ENCODE results near the gene TAF7. TPM values are rescaled to one million over a fixed set of nuclear protein-coding genes. Genes with fewer than 3 reads are reported as not detected.
A peak's percentile ranks its signal among the peaks of the same experiment; 100 is the strongest.

The TAF7 gene
- total RNA-seq, 1 experiment from 2014 or later, result 40.9 TPM

- POLR2A ChIA-PET, result interaction anchor here (1.0 to 1.7 kb wide), 4 partner anchors 93 to 244 kb away, joined by 3 to 11 read pairs (median 4); partner anchors contain the start of gene PCDHGA10
- CTCF ChIA-PET, result interaction anchor here (0.9 to 2.1 kb wide), 16 partner anchors 9 to 272 kb away, joined by 3 to 19 read pairs (median 4); partner anchors contain the start of genes PCDHB10, PCDHB14, PCDHGA10 and PCDHGB1
- Histone ChIP-seq H3K9ac (ENCODE audit: low read length) (0 out of 2 replicates have a peak overlapping the region, but pooled peaks have one; percentile 78), H3K79me2 (ENCODE audit: insufficient read depth, low read length) (peaks cover 29% of the 10 kb centered on the region), H3K27me3 (ENCODE audit: insufficient read depth, low read length) (no peaks in the 10 kb centered on the region), H2AFZ (ENCODE audit: low read depth, low read length, poor library complexity, severe bottlenecking) (no peak overlapping the region), H3K27ac (ENCODE audit: low read depth, low read length) (peak overlapping the region; percentile 89; the same call in 1 of the 2 replicates), H3K4me2 (ENCODE audit: low read length) (peak overlapping the region; percentile 79), H3K36me3 (ENCODE audit: control insufficient read depth in 1 of 2, insufficient read depth in 2 of 2, low read length in 2 of 2) (peaks cover 2 to 19% of the 10 kb centered on the region in 2 experiments; a peak in 2 of 4 replicates), H4K20me1 (ENCODE audit: insufficient read depth) (no peaks in the 10 kb centered on the region), H3K9me2 (ENCODE audit: insufficient read depth) (no peaks in the 10 kb centered on the region), H3K4me1 (ENCODE audit: control insufficient read depth in 1 of 2, insufficient read depth in 2 of 2, low read length in 2 of 2) (peaks cover 4 to 13% of the 10 kb centered on the region in 2 experiments; a peak in 3 of 4 replicates), H3K4me3 (replicated peaks in 1 of 2; ENCODE audit: low read depth in 1 of 2, low read length in 2 of 2) (peak overlapping the region; percentile 70 to 74), H3K9me3 (ENCODE audit: control insufficient read depth in 1 of 2, insufficient read depth in 1 of 2, low read depth in 1 of 2, low read length in 2 of 2) (peaks cover 19 to 26% of the 10 kb centered on the region in 2 experiments)
- RAD21 ChIA-PET (ENCODE audit: low non-redundant PET in 1 of 2, low total read pairs in 2 of 2, uncharacterized antibody in 2 of 2, unreplicated experiment in 2 of 2), result interaction anchor here (1.3 kb wide), 2 partner anchors 244 kb away, joined by 3 to 5 read pairs; no protein-coding TSS in a partner anchor
- intact Hi-C loops (cut with micrococcal nuclease), result loop anchor here (1.0 to 2.0 kb wide), 2 partner anchors 205 to 245 kb away; no protein-coding TSS in a partner anchor
- TF ChIP-seq MAX (IDR thresholded peaks at IDR 0.05) (no peak), ZBTB33 (IDR thresholded peaks at IDR 0.05; ENCODE audit: extremely low read depth, insufficient replicate concordance, low read length) (no peak), YY1 (IDR thresholded peaks at IDR 0.05; ENCODE audit: extremely low read depth, insufficient replicate concordance, low read depth, low read length) (no peak), ZFX (IDR thresholded peaks at IDR 0.05) (no peak), SIN3A (IDR thresholded peaks at IDR 0.05; ENCODE audit: low read depth) (no peak), POLR2AphosphoS5 (IDR thresholded peaks at IDR 0.05; ENCODE audit: low read depth, low read length) (no peak), ZNF274 (IDR thresholded peaks at IDR 0.05; ENCODE audit: low read depth, low read length) (no peak), CTCF (IDR thresholded peaks at IDR 0.05 in 2 of 3, conservative IDR thresholded peaks at IDR 0.05 in 1 of 3; ENCODE audit: borderline replicate concordance in 1 of 3, insufficient read depth in 1 of 3, low read depth in 2 of 3, low read length in 2 of 3) (no peak), TCF7L2 (IDR thresholded peaks at IDR 0.05; ENCODE audit: borderline replicate concordance, extremely low read depth, insufficient read depth, insufficient read length) (no peak), SP1 (IDR thresholded peaks at IDR 0.05; ENCODE audit: low read depth) (no peak), ELF1 (IDR thresholded peaks at IDR 0.05; ENCODE audit: borderline replicate concordance, low read depth) (no peak)
- ATAC-seq (no peak), DNase-seq (ENCODE audit: low read depth, low spot score) (no peak)
- no TSS peak for BruUV-seq (replicated peaks)
Observed at GRCh38 chr5:141319699-141320098, 885 bp downstream of the TAF7 start.
